ENCODE data around the gene PSMB3.

DNA sequence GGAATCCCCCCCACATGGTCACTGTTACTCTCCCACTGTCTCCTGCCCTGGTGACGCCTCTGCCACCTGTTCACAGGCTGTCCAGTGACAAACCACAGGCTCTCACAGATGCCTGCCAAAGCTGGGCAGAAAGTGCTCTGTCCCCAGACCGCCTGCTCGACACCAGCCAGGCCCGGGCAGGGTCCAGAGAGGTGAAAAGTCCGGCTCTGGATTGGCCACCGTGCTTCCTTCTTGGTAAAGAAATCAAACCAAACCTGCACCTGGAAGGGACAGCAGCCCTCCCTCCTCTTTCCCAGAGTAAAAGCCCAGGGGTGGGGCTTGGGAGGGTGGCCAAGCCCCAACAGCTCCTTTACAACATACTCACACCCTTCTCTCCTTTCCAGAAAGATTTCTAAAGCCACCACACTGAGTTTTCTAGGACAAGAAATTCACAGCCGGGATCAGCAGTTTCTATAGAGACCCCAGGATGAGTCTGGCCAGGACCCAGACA lies 10.6 kb upstream of the PSMB3 start:
- TF ChIP-seq, protein P1, sequence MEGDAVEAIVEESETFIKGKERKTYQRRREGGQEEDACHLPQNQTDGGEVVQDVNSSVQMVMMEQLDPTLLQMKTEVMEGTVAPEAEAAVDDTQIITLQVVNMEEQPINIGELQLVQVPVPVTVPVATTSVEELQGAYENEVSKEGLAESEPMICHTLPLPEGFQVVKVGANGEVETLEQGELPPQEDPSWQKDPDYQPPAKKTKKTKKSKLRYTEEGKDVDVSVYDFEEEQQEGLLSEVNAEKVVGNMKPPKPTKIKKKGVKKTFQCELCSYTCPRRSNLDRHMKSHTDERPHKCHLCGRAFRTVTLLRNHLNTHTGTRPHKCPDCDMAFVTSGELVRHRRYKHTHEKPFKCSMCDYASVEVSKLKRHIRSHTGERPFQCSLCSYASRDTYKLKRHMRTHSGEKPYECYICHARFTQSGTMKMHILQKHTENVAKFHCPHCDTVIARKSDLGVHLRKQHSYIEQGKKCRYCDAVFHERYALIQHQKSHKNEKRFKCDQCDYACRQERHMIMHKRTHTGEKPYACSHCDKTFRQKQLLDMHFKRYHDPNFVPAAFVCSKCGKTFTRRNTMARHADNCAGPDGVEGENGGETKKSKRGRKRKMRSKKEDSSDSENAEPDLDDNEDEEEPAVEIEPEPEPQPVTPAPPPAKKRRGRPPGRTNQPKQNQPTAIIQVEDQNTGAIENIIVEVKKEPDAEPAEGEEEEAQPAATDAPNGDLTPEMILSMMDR (IDR thresholded peaks at IDR 0.05 in 2 of 3, conservative IDR thresholded peaks at IDR 0.05 in 1 of 3; ENCODE audit: insufficient read depth in 2 of 3, low read depth in 1 of 3, low read length in 3 of 3), result no peak
- TF ChIP-seq, protein P2, sequence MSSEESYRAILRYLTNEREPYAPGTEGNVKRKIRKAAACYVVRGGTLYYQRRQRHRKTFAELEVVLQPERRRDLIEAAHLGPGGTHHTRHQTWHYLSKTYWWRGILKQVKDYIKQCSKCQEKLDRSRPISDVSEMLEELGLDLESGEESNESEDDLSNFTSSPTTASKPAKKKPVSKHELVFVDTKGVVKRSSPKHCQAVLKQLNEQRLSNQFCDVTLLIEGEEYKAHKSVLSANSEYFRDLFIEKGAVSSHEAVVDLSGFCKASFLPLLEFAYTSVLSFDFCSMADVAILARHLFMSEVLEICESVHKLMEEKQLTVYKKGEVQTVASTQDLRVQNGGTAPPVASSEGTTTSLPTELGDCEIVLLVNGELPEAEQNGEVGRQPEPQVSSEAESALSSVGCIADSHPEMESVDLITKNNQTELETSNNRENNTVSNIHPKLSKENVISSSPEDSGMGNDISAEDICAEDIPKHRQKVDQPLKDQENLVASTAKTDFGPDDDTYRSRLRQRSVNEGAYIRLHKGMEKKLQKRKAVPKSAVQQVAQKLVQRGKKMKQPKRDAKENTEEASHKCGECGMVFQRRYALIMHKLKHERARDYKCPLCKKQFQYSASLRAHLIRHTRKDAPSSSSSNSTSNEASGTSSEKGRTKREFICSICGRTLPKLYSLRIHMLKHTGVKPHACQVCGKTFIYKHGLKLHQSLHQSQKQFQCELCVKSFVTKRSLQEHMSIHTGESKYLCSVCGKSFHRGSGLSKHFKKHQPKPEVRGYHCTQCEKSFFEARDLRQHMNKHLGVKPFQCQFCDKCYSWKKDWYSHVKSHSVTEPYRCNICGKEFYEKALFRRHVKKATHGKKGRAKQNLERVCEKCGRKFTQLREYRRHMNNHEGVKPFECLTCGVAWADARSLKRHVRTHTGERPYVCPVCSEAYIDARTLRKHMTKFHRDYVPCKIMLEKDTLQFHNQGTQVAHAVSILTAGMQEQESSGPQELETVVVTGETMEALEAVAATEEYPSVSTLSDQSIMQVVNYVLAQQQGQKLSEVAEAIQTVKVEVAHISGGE (CRISPR knock-in tag; IDR thresholded peaks at IDR 0.05), result no peak
- no peak for TF ChIP-seq ZNF224 (CRISPR knock-in tag; IDR thresholded peaks at IDR 0.05)
- TF ChIP-seq ELF4 (CRISPR knock-in tag; IDR thresholded peaks at IDR 0.05), result no peak
- TF ChIP-seq, protein P3, sequence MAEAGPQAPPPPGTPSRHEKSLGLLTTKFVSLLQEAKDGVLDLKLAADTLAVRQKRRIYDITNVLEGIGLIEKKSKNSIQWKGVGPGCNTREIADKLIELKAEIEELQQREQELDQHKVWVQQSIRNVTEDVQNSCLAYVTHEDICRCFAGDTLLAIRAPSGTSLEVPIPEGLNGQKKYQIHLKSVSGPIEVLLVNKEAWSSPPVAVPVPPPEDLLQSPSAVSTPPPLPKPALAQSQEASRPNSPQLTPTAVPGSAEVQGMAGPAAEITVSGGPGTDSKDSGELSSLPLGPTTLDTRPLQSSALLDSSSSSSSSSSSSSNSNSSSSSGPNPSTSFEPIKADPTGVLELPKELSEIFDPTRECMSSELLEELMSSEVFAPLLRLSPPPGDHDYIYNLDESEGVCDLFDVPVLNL (CRISPR knock-in tag; IDR thresholded peaks at IDR 0.05; ENCODE audit: low read depth), result no peak
- TF ChIP-seq, protein P4, sequence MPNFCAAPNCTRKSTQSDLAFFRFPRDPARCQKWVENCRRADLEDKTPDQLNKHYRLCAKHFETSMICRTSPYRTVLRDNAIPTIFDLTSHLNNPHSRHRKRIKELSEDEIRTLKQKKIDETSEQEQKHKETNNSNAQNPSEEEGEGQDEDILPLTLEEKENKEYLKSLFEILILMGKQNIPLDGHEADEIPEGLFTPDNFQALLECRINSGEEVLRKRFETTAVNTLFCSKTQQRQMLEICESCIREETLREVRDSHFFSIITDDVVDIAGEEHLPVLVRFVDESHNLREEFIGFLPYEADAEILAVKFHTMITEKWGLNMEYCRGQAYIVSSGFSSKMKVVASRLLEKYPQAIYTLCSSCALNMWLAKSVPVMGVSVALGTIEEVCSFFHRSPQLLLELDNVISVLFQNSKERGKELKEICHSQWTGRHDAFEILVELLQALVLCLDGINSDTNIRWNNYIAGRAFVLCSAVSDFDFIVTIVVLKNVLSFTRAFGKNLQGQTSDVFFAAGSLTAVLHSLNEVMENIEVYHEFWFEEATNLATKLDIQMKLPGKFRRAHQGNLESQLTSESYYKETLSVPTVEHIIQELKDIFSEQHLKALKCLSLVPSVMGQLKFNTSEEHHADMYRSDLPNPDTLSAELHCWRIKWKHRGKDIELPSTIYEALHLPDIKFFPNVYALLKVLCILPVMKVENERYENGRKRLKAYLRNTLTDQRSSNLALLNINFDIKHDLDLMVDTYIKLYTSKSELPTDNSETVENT (CRISPR knock-in tag; IDR thresholded peaks at IDR 0.05), result no peak
- no peak for TF ChIP-seq MAFK (IDR thresholded peaks at IDR 0.05; ENCODE audit: low read length)
- TF ChIP-seq RAD21 (CRISPR knock-in tag; conservative IDR thresholded peaks at IDR 0.05 in 1 of 2, IDR thresholded peaks at IDR 0.05 in 1 of 2), result no peak
- no peak for TF ChIP-seq SIN3A (IDR thresholded peaks at IDR 0.05; ENCODE audit: borderline replicate concordance in 2 of 2, control insufficient read depth in 1 of 2, low read depth in 2 of 2, low read length in 2 of 2)
- no peak for TF ChIP-seq ZNF140 (CRISPR knock-in tag; IDR thresholded peaks at IDR 0.05)
- no peak for TF ChIP-seq POLR3A (IDR thresholded peaks at IDR 0.05; ENCODE audit: borderline replicate concordance, extremely low read depth, insufficient read depth, insufficient read length)
- TF ChIP-seq, protein P5, sequence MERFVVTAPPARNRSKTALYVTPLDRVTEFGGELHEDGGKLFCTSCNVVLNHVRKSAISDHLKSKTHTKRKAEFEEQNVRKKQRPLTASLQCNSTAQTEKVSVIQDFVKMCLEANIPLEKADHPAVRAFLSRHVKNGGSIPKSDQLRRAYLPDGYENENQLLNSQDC (CRISPR knock-in tag; IDR thresholded peaks at IDR 0.05), result no peak

All from K562 (cell line).